ENCODE data around the gene CHML.

The CHML gene

DNA sequence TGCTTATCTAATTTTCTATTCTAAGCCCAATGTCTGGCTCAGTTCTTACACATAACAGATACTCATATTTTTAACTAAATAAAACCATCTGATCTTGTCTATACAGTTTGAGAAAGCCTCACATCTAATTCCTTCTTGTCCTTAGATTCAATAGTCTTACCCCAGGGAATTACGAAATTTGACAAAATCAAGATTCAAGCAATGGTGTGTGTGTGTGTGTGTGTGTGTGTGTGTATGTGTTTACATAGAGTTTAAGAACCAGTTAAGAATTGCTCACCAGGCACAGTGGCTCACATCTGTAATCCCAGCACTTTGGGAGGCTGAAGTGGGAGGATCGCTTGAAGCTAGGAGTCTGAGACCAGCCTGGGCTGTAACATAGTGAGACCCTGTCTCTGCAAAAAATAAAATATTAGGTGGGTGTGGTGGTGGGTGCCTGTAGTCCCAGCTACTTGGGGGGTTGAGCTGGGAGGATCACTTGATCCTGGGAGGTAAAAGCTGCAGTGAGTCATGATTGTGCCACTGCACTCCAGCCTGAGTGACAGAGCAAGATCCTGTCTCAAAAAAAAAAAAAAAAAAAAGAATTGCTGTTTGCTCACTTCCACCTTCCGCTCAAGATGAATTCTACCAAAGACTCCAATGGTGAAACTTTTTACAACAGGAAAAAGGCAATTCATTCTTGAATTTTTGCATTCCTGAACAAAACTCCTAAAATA, 18.1 kb upstream of the CHML start:
- peaks cover 5% of the 10 kb centered on the region for H3K9me3 Mint-ChIP-seq
- no peak overlapping the region for H3K27ac Mint-ChIP-seq
- H3K36me3 Mint-ChIP-seq = peaks cover 1% of the 10 kb centered on the region
- no peak overlapping the region for H3K4me3 Mint-ChIP-seq
- H3K4me1 Mint-ChIP-seq = no peaks in the 10 kb centered on the region
- H3K27me3 Mint-ChIP-seq = peaks cover 5% of the 10 kb centered on the region

DNA sequence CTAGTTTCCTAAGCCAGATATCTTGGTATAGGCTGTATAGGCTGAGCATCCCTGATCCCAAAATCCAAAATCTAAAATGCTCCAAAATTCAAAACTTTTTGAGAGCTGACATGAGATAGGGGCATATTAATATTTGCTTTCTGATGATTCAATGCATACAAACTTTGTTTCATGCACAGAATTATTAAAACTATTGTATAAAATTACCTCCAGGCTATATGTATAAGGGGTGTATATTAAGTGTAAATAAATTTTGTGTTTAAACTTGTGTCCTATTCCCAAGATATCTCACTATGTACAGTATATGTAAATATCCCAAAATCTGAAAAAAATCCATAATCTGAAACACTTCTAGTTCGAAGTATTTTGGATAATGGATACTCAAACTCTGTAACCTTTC, 14.5 kb upstream of the CHML start:
- Mint-ChIP-seq H3K27me3 (peaks cover 5% of the 10 kb centered on the region), H3K4me1 (no peaks in the 10 kb centered on the region), H3K9me3 (peaks cover 5% of the 10 kb centered on the region), H3K36me3 (peaks cover 1% of the 10 kb centered on the region), H3K27ac (no peak overlapping the region), H3K4me3 (no peak overlapping the region)

- no peaks in the 10 kb centered on the region for H3K9me3 Mint-ChIP-seq
- H3K36me3 Mint-ChIP-seq = no peaks in the 10 kb centered on the region
- no peak overlapping the region for H3K27ac Mint-ChIP-seq
- no peak overlapping the region for H3K4me3 Mint-ChIP-seq
- H3K27me3 Mint-ChIP-seq = peaks cover 5% of the 10 kb centered on the region
- H3K4me1 Mint-ChIP-seq = no peaks in the 10 kb centered on the region
Measured at GRCh38 chr1:241654019-241654418, 13.8 kb upstream of the CHML start.

- Mint-ChIP-seq H3K27ac (no peak within 1 kb of the TSS), H3K9me3 (no peaks in the 10 kb centered on the region), H3K36me3 (no peaks in the 10 kb centered on the region), H3K4me3 (no peak within 1 kb of the TSS), H3K4me1 (no peaks in the 10 kb centered on the region), H3K27me3 (peaks cover 5% of the 10 kb centered on the region)
Measured at GRCh38 chr1:241652012-241652411, 11.8 kb upstream of the CHML start, which contains the start of gene WDR64. TSS of gene WDR64 (plus strand) at chr1:241652281. CDS start at chr1:241652485, 204 bp downstream.

DNA sequence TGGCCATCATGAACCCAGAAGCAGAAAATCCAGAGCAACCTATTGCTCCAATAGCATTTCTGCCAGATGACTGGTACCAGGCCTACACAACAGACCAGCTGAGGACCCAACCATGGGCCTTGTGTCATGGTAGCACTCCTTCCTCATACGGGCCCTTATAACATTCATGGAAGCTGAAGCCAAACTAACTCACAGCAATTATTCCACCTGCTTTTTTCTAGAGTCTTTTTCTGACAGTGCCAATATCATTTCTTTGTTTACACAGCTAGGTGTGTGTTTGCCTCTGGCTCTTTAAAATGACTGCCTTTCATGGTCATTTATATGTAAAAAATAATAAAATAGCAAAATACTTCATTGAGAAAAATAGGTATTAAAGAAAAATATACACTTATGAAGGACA, 8.0 kb upstream of the CHML start:
- H3K36me3 Mint-ChIP-seq = no peaks in the 10 kb centered on the region
- no peaks in the 10 kb centered on the region for H3K4me1 Mint-ChIP-seq
- H3K9me3 Mint-ChIP-seq = no peaks in the 10 kb centered on the region
- no peak overlapping the region for H3K27ac Mint-ChIP-seq
- H3K4me3 Mint-ChIP-seq = no peak overlapping the region
- H3K27me3 Mint-ChIP-seq = no peaks in the 10 kb centered on the region

GRCh38 chr1:241647658-241648057, 7.5 kb upstream of the CHML start:
- Mint-ChIP-seq H3K27me3 (no peaks in the 10 kb centered on the region), H3K27ac (no peak overlapping the region), H3K4me1 (no peaks in the 10 kb centered on the region), H3K4me3 (no peak overlapping the region), H3K9me3 (no peaks in the 10 kb centered on the region), H3K36me3 (no peaks in the 10 kb centered on the region)

- Mint-ChIP-seq H3K4me1 (no peaks in the 10 kb centered on the region), H3K27ac (no peak overlapping the region), H3K9me3 (no peaks in the 10 kb centered on the region), H3K36me3 (no peaks in the 10 kb centered on the region), H3K4me3 (no peak overlapping the region), H3K27me3 (no peaks in the 10 kb centered on the region)
Measured at GRCh38 chr1:241646201-241646600, 6.0 kb upstream of the CHML start.

GRCh38 chr1:241645199-241645598, 5.0 kb upstream of the CHML start:
- peaks cover 6% of the 10 kb centered on the region for H3K4me1 Mint-ChIP-seq
- H3K9me3 Mint-ChIP-seq = no peaks in the 10 kb centered on the region
- H3K27ac Mint-ChIP-seq = no peak overlapping the region
- no peaks in the 10 kb centered on the region for H3K27me3 Mint-ChIP-seq
- no peak overlapping the region for H3K4me3 Mint-ChIP-seq
- no peaks in the 10 kb centered on the region for H3K36me3 Mint-ChIP-seq

DNA sequence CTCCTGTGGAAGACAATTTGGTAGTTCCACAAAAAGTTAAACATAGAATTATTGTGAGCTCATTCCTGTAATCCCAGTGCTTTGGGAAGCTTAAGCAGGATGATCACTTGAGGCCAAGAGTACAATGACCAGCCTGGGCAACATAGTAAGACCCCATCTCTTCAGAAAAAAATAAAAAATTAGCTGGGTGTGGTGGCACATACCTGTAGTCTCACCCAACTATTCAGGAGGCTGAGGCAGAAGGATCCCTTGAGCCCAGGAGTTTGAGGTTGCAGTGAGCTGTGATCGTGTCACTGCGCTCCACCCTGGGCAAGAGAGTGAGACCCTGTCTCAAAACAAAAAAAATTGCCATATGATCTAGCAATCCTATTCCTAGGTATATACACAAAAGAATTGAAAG, 4.1 kb upstream of the CHML start:
- peaks cover 8% of the 10 kb centered on the region for H3K4me1 Mint-ChIP-seq
- no peaks in the 10 kb centered on the region for H3K27me3 Mint-ChIP-seq
- no peak overlapping the region for H3K27ac Mint-ChIP-seq
- no peaks in the 10 kb centered on the region for H3K36me3 Mint-ChIP-seq
- H3K9me3 Mint-ChIP-seq = no peaks in the 10 kb centered on the region
- no peak overlapping the region for H3K4me3 Mint-ChIP-seq

- no peak overlapping the region for H3K27ac Mint-ChIP-seq
- no peak overlapping the region for H3K4me3 Mint-ChIP-seq
- no peaks in the 10 kb centered on the region for H3K36me3 Mint-ChIP-seq
- H3K9me3 Mint-ChIP-seq = no peaks in the 10 kb centered on the region
- H3K4me1 Mint-ChIP-seq = peaks cover 23% of the 10 kb centered on the region
- no peaks in the 10 kb centered on the region for H3K27me3 Mint-ChIP-seq
Measured at GRCh38 chr1:241642593-241642944, 2.4 kb upstream of the CHML start.

GRCh38 chr1:241641773-241642592, 1.8 kb upstream of the CHML start:
- peak overlapping the region; percentile 25 for H3K27ac Mint-ChIP-seq
- H3K4me3 Mint-ChIP-seq = peak overlapping the region; percentile 30
- H3K9me3 Mint-ChIP-seq = no peaks in the 10 kb centered on the region
- peaks cover 29% of the 10 kb centered on the region for H3K4me1 Mint-ChIP-seq
- H3K27me3 Mint-ChIP-seq = no peaks in the 10 kb centered on the region
- no peaks in the 10 kb centered on the region for H3K36me3 Mint-ChIP-seq

- peaks cover 38% of the 10 kb centered on the region for H3K4me1 Mint-ChIP-seq
Measured at GRCh38 chr1:241640867-241641622, 876 bp upstream of the CHML start.

GRCh38 chr1:241639623-241640148, 483 bp downstream of the CHML start:
- no peaks in the 10 kb centered on the region for H3K27me3 Mint-ChIP-seq
- peaks cover 51% of the 10 kb centered on the region for H3K4me1 Mint-ChIP-seq
- peak overlapping the region; percentile 80 for H3K27ac Mint-ChIP-seq
- no peaks in the 10 kb centered on the region for H3K9me3 Mint-ChIP-seq
- peaks cover 9% of the 10 kb centered on the region for H3K36me3 Mint-ChIP-seq
- H3K4me3 Mint-ChIP-seq = peak overlapping the region; percentile 82

More at GRCh38 chr1:241640867-241641622, 876 bp upstream of the CHML start:
- Mint-ChIP-seq H3K4me3 (peak overlapping the region; percentile 78), H3K27me3 (no peaks in the 10 kb centered on the region), H3K9me3 (no peaks in the 10 kb centered on the region), H3K27ac (peak overlapping the region; percentile 90), H3K36me3 (no peaks in the 10 kb centered on the region)

DNA sequence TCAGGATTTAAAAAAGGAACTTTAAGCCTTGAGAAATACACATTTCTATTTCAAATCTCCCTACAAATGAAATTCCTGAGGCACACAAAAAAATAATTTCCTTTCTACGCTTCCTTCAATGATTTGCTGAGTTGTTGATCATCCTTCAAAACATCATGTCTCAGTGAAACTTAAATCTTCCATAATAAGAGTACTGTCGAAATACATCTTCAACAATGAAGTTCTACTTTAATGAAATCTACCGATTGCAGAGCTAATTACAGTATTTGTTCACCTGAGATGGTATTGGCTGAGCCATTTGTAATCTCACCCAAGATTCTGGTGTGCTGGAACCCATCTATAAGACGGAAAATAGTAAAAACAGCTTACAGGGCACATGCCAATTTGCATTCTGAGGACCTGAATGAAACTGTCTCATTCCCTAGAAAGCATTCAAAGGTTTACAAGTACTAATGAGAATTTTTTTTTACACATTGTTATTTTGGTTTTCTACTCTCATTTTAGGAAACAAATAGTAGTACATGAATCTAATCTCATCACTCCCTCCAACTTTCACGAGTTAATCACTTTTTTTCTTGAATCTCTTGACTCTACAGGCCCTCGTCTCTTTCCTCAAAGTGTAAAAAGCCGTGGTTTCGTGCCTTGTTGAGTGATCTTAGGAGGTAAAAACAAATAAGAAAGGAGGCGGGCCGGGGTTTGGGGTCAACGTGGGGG, 1.1 kb downstream of the CHML start:
- H3K27ac Mint-ChIP-seq = peak overlapping the region; percentile 80
- H3K4me3 Mint-ChIP-seq = peak overlapping the region; percentile 82
- peaks cover 51% of the 10 kb centered on the region for H3K4me1 Mint-ChIP-seq
- H3K27me3 Mint-ChIP-seq = no peaks in the 10 kb centered on the region
- H3K9me3 Mint-ChIP-seq = no peaks in the 10 kb centered on the region
- peaks cover 12% of the 10 kb centered on the region for H3K36me3 Mint-ChIP-seq

- peaks cover 51% of the 10 kb centered on the region for H3K4me1 Mint-ChIP-seq
Measured at GRCh38 chr1:241638099-241638682, 2.0 kb downstream of the CHML start.

More at GRCh38 chr1:241638099-241638682, 2.0 kb downstream of the CHML start:
- Mint-ChIP-seq H3K4me3 (peak overlapping the region; percentile 82), H3K27ac (peak overlapping the region; percentile 87), H3K9me3 (no peaks in the 10 kb centered on the region), H3K27me3 (no peaks in the 10 kb centered on the region), H3K36me3 (peaks cover 13% of the 10 kb centered on the region)
